Muscle of leg (tissue), 11 donors: ENCODE results near the gene AFAP1L2. TPM values are rescaled to one million over a fixed set of nuclear protein-coding genes. Genes with fewer than 3 reads are reported as not detected.
"Not testable (repeated sequence)": the region's sequence is repeated elsewhere in the genome, so short reads cannot be mapped to it uniquely, and the experiment has no call there.

Experiments
- DNase-seq: peaks from one replicate; pipeline ENCODE4 v3.0.0; 2013
- H3K27ac ChIP-seq: one replicate; pipeline ENCODE4 v1.5.1; 2013; ENCODE audit warnings: mild to moderate bottlenecking, low read length, control low read depth
- H3K27me3 ChIP-seq: one replicate; pipeline ENCODE4 v1.6.1; 2013; ENCODE audit warnings: low read length; ENCODE audit not compliant: control insufficient read depth, insufficient read depth
- H3K36me3 ChIP-seq: one replicate; pipeline ENCODE4 v1.6.1; 2013; ENCODE audit warnings: low read length; ENCODE audit not compliant: control insufficient read depth, insufficient read depth
- H3K4me1 ChIP-seq: one replicate; pipeline ENCODE4 v1.6.1; 2013; ENCODE audit warnings: low read length; ENCODE audit not compliant: control insufficient read depth, insufficient read depth
- H3K4me3 ChIP-seq: one replicate; pipeline ENCODE4 v1.5.1; 2013; ENCODE audit warnings: low read length, control low read depth
- H3K9me3 ChIP-seq: replicated peaks from 2 replicates; pipeline ENCODE4 v1.6.1; 2013; ENCODE audit warnings: low read depth, low read length; ENCODE audit not compliant: control insufficient read depth
- WGBS: methylation state at CpG from one replicate; pipeline ENCODE4 v1.1.5; 2013; ENCODE audit warnings: missing lambda C conversion rate; ENCODE audit not compliant: insufficient coverage; 5-methylcytosine and 5-hydroxymethylcytosine counted together
- polyA plus RNA-seq, 8 donors: library from polyadenylated mRNA; unstranded; fragments of 120-200 nt; gene quantifications; one replicate each; pipeline versions ENCODE4 v1.2.1 to v1.2.3, GENCODE V29; 2013; ENCODE audit warnings: inconsistent platforms in 1 of 8, low replicate concordance in 1 of 8; ENCODE audit not compliant: insufficient read length in 8 of 8, insufficient read depth in 1 of 8
- total RNA-seq: library from RNA; stranded (reverse); fragments of 120-200 nt; gene quantifications from one replicate; pipeline ENCODE4 v1.2.4, GENCODE V29; 2013

The AFAP1L2 gene
- total and polyA plus RNA-seq, 9 donors, result 20.7 to 53.6 (median 38.8) TPM

GRCh38 chr10:114337510-114338462, 66.5 kb downstream of the AFAP1L2 start:
- DNase-seq, result no peak
- 49% methylated on average over 14 of the region's 19 CpGs for whole genome bisulfite sequencing

DNA sequence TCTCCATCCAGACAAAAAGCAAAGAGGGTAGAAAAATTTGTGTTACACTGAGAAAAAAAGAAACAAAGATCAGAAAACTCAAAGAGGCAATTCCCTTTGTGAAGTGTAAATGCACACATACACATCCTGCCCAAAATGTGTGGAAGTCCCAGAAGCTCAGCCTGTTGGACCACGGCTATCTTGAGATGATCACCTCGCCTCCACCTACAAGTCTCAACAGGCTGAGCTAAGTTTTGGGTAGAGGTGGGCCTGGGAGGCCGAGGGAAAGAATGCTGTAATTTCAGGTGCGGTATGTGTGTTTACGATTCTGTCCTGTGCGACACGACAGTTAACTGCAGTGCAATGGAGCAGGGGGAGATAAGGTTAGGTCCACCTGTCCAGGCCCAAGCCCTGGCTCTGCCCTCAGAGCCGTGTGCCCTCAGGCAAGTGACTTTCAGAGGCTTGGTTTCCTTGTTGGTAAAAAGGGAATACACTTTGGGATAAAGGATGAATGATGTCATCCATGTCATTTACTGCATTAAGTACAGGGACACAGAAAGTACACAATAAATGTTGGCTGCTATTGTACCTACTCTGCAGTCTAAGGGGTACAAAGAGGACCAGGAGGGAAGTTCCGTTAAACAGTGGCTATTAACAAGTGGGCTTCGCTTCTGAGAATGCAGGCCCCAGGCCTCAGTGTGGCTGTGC, 67.3 kb downstream of the AFAP1L2 start:
- Histone ChIP-seq H3K4me3 (no peak overlapping the region), H3K9me3 (no peaks in the 10 kb centered on the region), H3K27me3 (no peaks in the 10 kb centered on the region), H3K36me3 (peaks cover 29% of the 10 kb centered on the region), H3K4me1 (peaks cover 53% of the 10 kb centered on the region), H3K27ac (no peak overlapping the region)
- DNase-seq, result no peak
- 76% methylated on average over 7 of the region's 10 CpGs for WGBS

More at GRCh38 chr10:114337510-114338462, 66.5 kb downstream of the AFAP1L2 start:
- peaks cover 44% of the 10 kb centered on the region for H3K4me1 ChIP-seq
- H3K4me3 ChIP-seq, result no peak overlapping the region
- H3K27me3 ChIP-seq, result no peaks in the 10 kb centered on the region
- H3K9me3 ChIP-seq, result no peaks in the 10 kb centered on the region
- H3K27ac ChIP-seq, result no peak overlapping the region
- H3K36me3 ChIP-seq, result peaks cover 25% of the 10 kb centered on the region

DNA sequence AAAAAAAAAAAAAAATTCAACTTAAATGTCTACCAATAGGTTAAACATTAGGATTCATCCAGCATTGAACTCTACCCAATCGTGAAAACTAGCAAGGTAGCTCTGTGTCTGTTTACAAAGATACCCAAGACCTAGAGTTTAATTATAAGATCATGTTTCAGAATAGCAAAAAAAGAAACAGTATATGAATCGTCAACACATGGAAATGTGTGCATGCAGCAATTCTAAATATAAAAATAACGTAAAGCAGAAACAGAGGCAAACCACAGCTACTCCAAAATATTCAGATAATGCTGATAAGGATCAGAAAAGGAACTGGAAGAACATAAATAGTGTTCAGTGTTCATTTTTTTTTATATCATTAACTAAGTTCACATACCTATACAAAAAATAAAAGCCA, 68.7 kb downstream of the AFAP1L2 start:
- Histone ChIP-seq H3K27ac (no peak overlapping the region), H3K9me3 (no peaks in the 10 kb centered on the region), H3K27me3 (no peaks in the 10 kb centered on the region), H3K4me3 (no peak overlapping the region), H3K4me1 (peaks cover 55% of the 10 kb centered on the region), H3K36me3 (peaks cover 27% of the 10 kb centered on the region)
- WGBS, result no CpG with 5 or more reads among the region's 3 CpGs
- no peak for DNase-seq

DNA sequence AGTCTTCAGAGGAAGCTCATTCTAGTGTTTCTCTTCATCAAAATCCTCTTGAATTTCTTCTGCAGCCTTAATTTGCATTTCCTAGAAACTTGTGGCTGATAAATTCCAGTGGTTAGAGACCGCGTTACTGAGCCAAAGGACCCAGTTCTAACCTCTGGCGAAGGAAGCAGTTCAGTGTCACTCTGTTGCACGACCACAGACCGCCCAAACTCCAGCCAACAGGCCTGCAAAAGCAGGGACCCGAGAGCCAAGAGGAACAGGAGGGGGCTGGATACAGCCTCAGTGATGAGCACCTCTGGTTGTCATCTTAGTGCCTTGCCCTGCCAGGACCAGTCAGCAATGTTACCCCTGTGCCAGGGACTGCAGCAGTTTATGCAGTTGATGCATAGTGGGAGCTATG, 70.0 kb downstream of the AFAP1L2 start:
- H3K9me3 ChIP-seq, result no peaks in the 10 kb centered on the region
- H3K27ac ChIP-seq, result no peak overlapping the region
- H3K4me3 ChIP-seq, result no peak overlapping the region
- no peaks in the 10 kb centered on the region for H3K27me3 ChIP-seq
- DNase-seq, result no peak
- H3K36me3 ChIP-seq, result peaks cover 25% of the 10 kb centered on the region
- H3K4me1 ChIP-seq, result peaks cover 63% of the 10 kb centered on the region
- 72% methylated on average over 4 of the region's 6 CpGs for WGBS

GRCh38 chr10:114333441-114333840, 70.9 kb downstream of the AFAP1L2 start:
- not testable (repeated sequence) for H3K27me3 ChIP-seq, H3K4me3 ChIP-seq, H3K9me3 ChIP-seq, DNase-seq
- H3K4me1 ChIP-seq, result peaks cover 72% of the 10 kb centered on the region
- peaks cover 27% of the 10 kb centered on the region for H3K36me3 ChIP-seq
- peak overlapping the region; percentile 31 for H3K27ac ChIP-seq
- 76% methylated on average over 4 of the region's 5 CpGs for WGBS

DNA sequence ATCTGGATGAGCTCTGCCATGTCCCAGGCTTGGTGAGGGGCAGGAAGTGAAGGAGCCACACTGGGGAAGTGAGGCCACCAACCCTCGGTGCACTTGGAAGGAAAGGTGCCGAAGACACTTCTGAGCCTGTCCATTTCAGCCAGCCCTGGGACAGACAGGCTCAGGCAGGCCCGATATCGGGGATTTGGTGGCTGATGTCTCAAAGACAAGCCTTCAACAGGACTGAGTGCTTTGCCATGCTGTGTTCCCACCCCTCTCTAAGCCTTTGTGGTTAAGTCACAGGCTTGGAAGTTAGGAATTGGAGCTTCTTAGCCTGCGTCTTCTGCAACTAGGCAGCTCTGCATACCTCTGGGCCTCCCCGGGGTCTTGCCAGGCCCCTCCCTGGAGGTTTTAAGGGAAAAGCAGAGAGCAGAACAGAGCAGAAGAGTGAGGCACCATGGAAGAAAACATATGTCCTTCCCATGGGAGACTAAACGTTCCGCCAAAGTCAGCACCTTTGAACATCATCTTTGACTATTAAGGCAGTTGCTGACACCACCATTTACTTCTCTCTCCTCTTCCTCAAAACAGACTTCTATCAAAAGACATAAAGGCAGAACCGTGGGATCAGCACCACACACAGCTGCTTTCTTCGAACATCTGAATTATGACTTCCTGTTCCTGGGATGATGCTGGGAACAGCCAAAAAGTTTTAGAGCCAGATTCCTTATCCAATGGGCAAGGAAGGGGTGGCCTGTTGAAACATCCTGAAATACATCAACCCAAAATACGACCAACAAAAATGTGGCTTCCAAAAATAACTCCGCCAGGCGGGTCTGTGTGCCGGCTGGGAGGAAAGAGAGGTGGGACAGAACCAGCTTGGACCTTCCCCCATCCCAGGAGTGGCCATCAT, 71.8 kb downstream of the AFAP1L2 start:
- peaks cover 23% of the 10 kb centered on the region for H3K36me3 ChIP-seq
- peak; percentile 60 for DNase-seq
- no peaks in the 10 kb centered on the region for H3K27me3 ChIP-seq
- WGBS, result 34% methylated on average over 3 of the region's 14 CpGs
- H3K4me1 ChIP-seq, result peaks cover 75% of the 10 kb centered on the region
- no peaks in the 10 kb centered on the region for H3K9me3 ChIP-seq
- H3K4me3 ChIP-seq, result no peak overlapping the region
- peak overlapping the region; percentile 31 for H3K27ac ChIP-seq

GRCh38 chr10:114329634-114330365, 74.5 kb downstream of the AFAP1L2 start:
- H3K36me3 ChIP-seq, result peaks cover 24% of the 10 kb centered on the region
- H3K4me1 ChIP-seq, result peaks cover 62% of the 10 kb centered on the region
- WGBS, result 53% methylated on average over 5 of the region's 10 CpGs
- peak; percentile 63 for DNase-seq
- no peaks in the 10 kb centered on the region for H3K27me3 ChIP-seq
- H3K27ac ChIP-seq, result peak overlapping the region; percentile 11
- no peaks in the 10 kb centered on the region for H3K9me3 ChIP-seq
- H3K4me3 ChIP-seq, result no peak overlapping the region

DNA sequence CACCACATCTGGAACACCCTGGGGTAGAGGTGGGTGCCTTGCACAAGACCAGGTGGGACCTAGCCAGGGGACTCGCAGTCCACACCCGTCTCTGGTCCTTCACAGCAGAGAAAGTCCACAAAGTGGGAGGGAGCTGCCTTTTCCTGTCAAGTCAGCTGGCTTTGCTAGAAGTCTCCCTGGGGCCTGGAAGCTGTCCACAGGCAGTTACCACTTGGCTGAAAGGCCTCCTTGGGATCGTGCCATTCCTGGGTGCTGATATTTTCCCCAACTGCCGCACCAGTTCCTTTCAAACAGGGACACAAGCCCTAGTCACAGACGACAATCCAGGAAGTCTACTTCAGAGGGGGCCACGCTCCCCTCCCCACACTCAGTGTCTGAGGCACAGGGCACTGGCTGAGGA, 75.4 kb downstream of the AFAP1L2 start:
- WGBS, result 41% methylated on average over 6 of the region's 6 CpGs
- H3K4me3 ChIP-seq, result no peak overlapping the region
- peaks cover 24% of the 10 kb centered on the region for H3K36me3 ChIP-seq
- H3K9me3 ChIP-seq, result no peaks in the 10 kb centered on the region
- DNase-seq, result no peak
- H3K4me1 ChIP-seq, result peaks cover 54% of the 10 kb centered on the region
- H3K27me3 ChIP-seq, result no peaks in the 10 kb centered on the region
- H3K27ac ChIP-seq, result no peak overlapping the region

DNA sequence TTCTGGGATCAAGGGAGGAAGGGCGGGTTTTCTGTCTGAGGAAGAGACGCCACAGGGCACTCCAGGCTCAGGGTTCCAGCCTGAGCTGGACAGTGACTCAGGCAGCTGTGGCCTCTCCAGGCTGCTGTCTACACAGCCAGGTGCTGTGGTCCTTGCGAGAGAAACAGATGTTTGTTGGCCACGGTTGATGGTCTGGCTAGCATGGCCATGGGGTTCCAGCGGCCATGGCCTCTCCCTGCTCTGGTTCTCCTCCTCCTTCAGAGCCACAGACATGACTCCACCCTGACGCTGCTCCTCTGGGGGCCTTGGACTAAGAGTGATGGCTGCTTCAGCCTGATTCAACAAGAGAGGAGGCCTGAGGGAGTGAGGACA, 75.9 kb downstream of the AFAP1L2 start:
- Histone ChIP-seq H3K9me3 (no peaks in the 10 kb centered on the region), H3K27ac (no peak overlapping the region), H3K4me3 (no peak overlapping the region), H3K4me1 (peaks cover 51% of the 10 kb centered on the region), H3K27me3 (no peaks in the 10 kb centered on the region), H3K36me3 (peaks cover 24% of the 10 kb centered on the region)
- WGBS, result 49% methylated on average over 3 of the region's 6 CpGs
- no peak for DNase-seq
